H1 (cell line): ENCODE measurements around the gene MMAB. TPM values are rescaled to one million over a fixed set of nuclear protein-coding genes. Genes with fewer than 3 reads are reported as not detected.

Source experiments
- ASH2L ChIP-seq: fragments of 200-600, 300-600 bp; sonication (generic); IDR thresholded peaks from one replicate; pipeline ENCODE4 v1.7.1; 2017; ENCODE audit warnings: low read length
- ATF3 ChIP-seq: IDR thresholded peaks from 2 replicates; pipeline ENCODE4 v1.6.1; 2011; ENCODE audit warnings: low read depth, mild to moderate bottlenecking, low read length; ENCODE audit not compliant: insufficient read depth
- BACH1 ChIP-seq: IDR thresholded peaks from 2 replicates; pipeline ENCODE4 v1.6.1; 2012; ENCODE audit warnings: low read length, improper control_type of control experiment
- CEBPB ChIP-seq: IDR thresholded peaks from 2 replicates; pipeline ENCODE4 v1.6.1; 2012; ENCODE audit warnings: low read depth, low read length
- CHD7 ChIP-seq: fragments of 300-600 bp; sonication (generic); IDR thresholded peaks from 2 replicates; pipeline ENCODE4 v1.7.1; 2012; ENCODE audit warnings: low read length, moderate library complexity, mild to moderate bottlenecking, inconsistent platforms; ENCODE audit not compliant: insufficient replicate concordance
- EZH2 ChIP-seq: fragments of 200-600 bp; sonication (generic); IDR thresholded peaks from 2 replicates; pipeline ENCODE4 v1.7.1; 2012; ENCODE audit warnings: low read depth, mild to moderate bottlenecking, moderate library complexity, low read length, inconsistent platforms; ENCODE audit not compliant: severe bottlenecking
- PHF8 ChIP-seq: fragments of 200-600 bp; sonication (generic); conservative IDR thresholded peaks from 2 replicates; pipeline ENCODE4 v1.7.1; 2012; ENCODE audit warnings: low read depth, mild to moderate bottlenecking, inconsistent platforms, low read length, moderate library complexity
- RFX5 ChIP-seq: IDR thresholded peaks from 2 replicates; pipeline ENCODE4 v1.6.1; 2011; ENCODE audit warnings: low read depth, low read length, improper control_type of control experiment, borderline replicate concordance
- SAP30 ChIP-seq: fragments of 300-600 bp; sonication (generic); IDR thresholded peaks from 2 replicates; pipeline ENCODE4 v1.7.1; 2012; ENCODE audit warnings: low read length, moderate library complexity, mild to moderate bottlenecking, inconsistent platforms; ENCODE audit not compliant: insufficient read depth, insufficient replicate concordance
- SRF ChIP-seq: IDR thresholded peaks from 2 replicates; pipeline ENCODE4 v1.6.1; 2011; ENCODE audit warnings: mild to moderate bottlenecking, low read depth, low read length, moderate library complexity
- TAF7 ChIP-seq: optimal IDR thresholded peaks from 2 replicates; pipeline ENCODE3; 2011; ENCODE audit warnings: low read depth, mild to moderate bottlenecking, inconsistent platforms, low read length, moderate library complexity, borderline replicate concordance
- TBP ChIP-seq: IDR thresholded peaks from 2 replicates; pipeline ENCODE4 v1.6.1; 2011; ENCODE audit warnings: low read depth, low read length, improper control_type of control experiment
- polyA plus RNA-seq, 7 experiments: library from polyadenylated mRNA; depleted of rRNA in 3 of 7; stranded (reverse) in 5 of 7; unstranded in 2 of 7; fragments of >200 nt in 5 of 7; fragments of 200-250 nt in 2 of 7; gene quantifications; 1 replicate in 5 of 7; 2 replicates in 1 of 7; 4 replicates in 1 of 7; pipeline versions ENCODE4 v1.2.1 to v1.2.3, GENCODE V29; 2011 to 2013; ENCODE audit warnings: missing spikeins in 2 of 7, mixed read lengths in 2 of 7
- total RNA-seq: library from RNA; stranded (reverse); fragmentation: NEBNext Ultra II Directional; extraction: Animal tissue kit (Norgen Biotek cat#: 25700); gene quantifications from 2 replicates; pipeline ENCODE4 v1.2.1, GENCODE V29; 2021

Gene MMAB
- total and polyA plus RNA-seq, 2 of the 8 experiments (the other 6 are each of a cell fraction or from before 2014, with no cell fraction given): 12.9 to 18.5 TPM

- no peak for TF ChIP-seq CHD7
- TF ChIP-seq SAP30: no peak
- TF ChIP-seq PHF8: no peak
- TF ChIP-seq TBP: no peak
- no peak for TF ChIP-seq ATF3
- no peak for TF ChIP-seq RFX5
- TF ChIP-seq EZH2: no peak
- no peak for TF ChIP-seq TAF7
- TF ChIP-seq ASH2L: no peak
- TF ChIP-seq CEBPB: no peak
- no peak for TF ChIP-seq SRF
- TF ChIP-seq BACH1: no peak
These were observed 28.3 kb upstream of the MMAB start (continued) for GRCh38 chr12:109601557-109601956.
